ENCODE measurements around the gene SMIM45.

SMIM45 gene

GRCh38 chr22:41915786-41916493, 36.0 kb upstream of the SMIM45 start:
- no peak for DNase-seq (ENCODE audit: low spot score)

- no peak for DNase-seq (ENCODE audit: low spot score)
Observed at GRCh38 chr22:41916745-41917358, 35.1 kb upstream of the SMIM45 start.

- no peak for DNase-seq (ENCODE audit: low spot score)
Observed at GRCh38 chr22:41917375-41917902, 34.5 kb upstream of the SMIM45 start.

GRCh38 chr22:41917903-41918791, 33.8 kb upstream of the SMIM45 start:
- no peak for DNase-seq (ENCODE audit: low spot score)

GRCh38 chr22:41919357-41920224, 32.4 kb upstream of the SMIM45 start:
- DNase-seq (ENCODE audit: low spot score), result no peak

GRCh38 chr22:41920271-41920976, 31.5 kb upstream of the SMIM45 start:
- no peak for DNase-seq (ENCODE audit: low spot score)

GRCh38 chr22:41922328-41922727, 29.6 kb upstream of the SMIM45 start:
- no peak for DNase-seq (ENCODE audit: low spot score)

GRCh38 chr22:41922940-41923594, 28.9 kb upstream of the SMIM45 start:
- DNase-seq (ENCODE audit: low spot score), result no peak

- DNase-seq (ENCODE audit: low spot score), result no peak
Observed at GRCh38 chr22:41923595-41924276, 28.2 kb upstream of the SMIM45 start.

- no peak for DNase-seq (ENCODE audit: low spot score)
Observed at GRCh38 chr22:41925783-41926460, 26.0 kb upstream of the SMIM45 start.

- DNase-seq (ENCODE audit: low spot score), result no peak
Observed at GRCh38 chr22:41927813-41928212, 24.1 kb upstream of the SMIM45 start.

GRCh38 chr22:41928593-41929417, 23.1 kb upstream of the SMIM45 start:
- DNase-seq (ENCODE audit: low spot score), result no peak

- no peak for DNase-seq (ENCODE audit: low spot score)
Observed at GRCh38 chr22:41929418-41929810, 22.5 kb upstream of the SMIM45 start.

GRCh38 chr22:41931701-41932269, 20.2 kb upstream of the SMIM45 start:
- DNase-seq (ENCODE audit: low spot score), result no peak

- DNase-seq (ENCODE audit: low spot score), result no peak
Observed at GRCh38 chr22:41932353-41932752, 19.6 kb upstream of the SMIM45 start.

GRCh38 chr22:41933411-41934177, 18.4 kb upstream of the SMIM45 start:
- no peak for DNase-seq (ENCODE audit: low spot score)
